Non-pigmented ciliary epithelial cell (primary cell): ENCODE data around the gene GNAL.
"Not testable (repeated sequence)": the region's sequence is repeated elsewhere in the genome, so short reads cannot be mapped to it uniquely, and the experiment has no call there.

Experiments used
- DNase-seq: peaks from one replicate; pipeline ENCODE4 v3.0.0-alpha.2; 2010; ENCODE audit warnings: low read depth

The GNAL gene

GRCh38 chr18:11669271-11669947 lies 19.7 kb upstream of the GNAL start:
- no peak for DNase-seq

GRCh38 chr18:11669948-11670275 lies 19.2 kb upstream of the GNAL start:
- DNase-seq = no peak

- no peak for DNase-seq
Measured at GRCh38 chr18:11671156-11671555, 17.9 kb upstream of the GNAL start.

GRCh38 chr18:11672198-11672597 lies 16.9 kb upstream of the GNAL start:
- no peak for DNase-seq

- DNase-seq = no peak
Measured at GRCh38 chr18:11672846-11673454, 16.1 kb upstream of the GNAL start.

- DNase-seq = no peak
Measured at GRCh38 chr18:11673560-11673959, 15.5 kb upstream of the GNAL start.

GRCh38 chr18:11674119-11674518 lies 14.9 kb upstream of the GNAL start:
- no peak for DNase-seq

- DNase-seq = no peak
Measured at GRCh38 chr18:11676386-11676785, 12.7 kb upstream of the GNAL start.

GRCh38 chr18:11676867-11677266 lies 12.2 kb upstream of the GNAL start:
- DNase-seq = no peak

- no peak for DNase-seq
Measured at GRCh38 chr18:11678211-11678610, 10.9 kb upstream of the GNAL start.

- no peak for DNase-seq
Measured at GRCh38 chr18:11689669-11690565, 853 bp downstream of the GNAL start.

- not testable (repeated sequence) for DNase-seq
Measured at GRCh38 chr18:11690660-11691059, 1.6 kb downstream of the GNAL start.

- DNase-seq = no peak
Measured at GRCh38 chr18:11695736-11696135, 6.7 kb downstream of the GNAL start.

- no peak for DNase-seq
Measured at GRCh38 chr18:11696451-11696850, 7.4 kb downstream of the GNAL start.

GRCh38 chr18:11700876-11701275 lies 11.8 kb downstream of the GNAL start:
- no peak for DNase-seq

GRCh38 chr18:11710578-11710977 lies 21.5 kb downstream of the GNAL start:
- DNase-seq = no peak

GRCh38 chr18:11713756-11714155 lies 24.7 kb downstream of the GNAL start:
- DNase-seq = no peak

GRCh38 chr18:11714244-11714918 lies 25.3 kb downstream of the GNAL start:
- no peak for DNase-seq

- DNase-seq = not testable (repeated sequence)
Measured at GRCh38 chr18:11716767-11717315, 27.8 kb downstream of the GNAL start.

GRCh38 chr18:11719050-11719449 lies 30.0 kb downstream of the GNAL start:
- no peak for DNase-seq

- no peak for DNase-seq
Measured at GRCh38 chr18:11719621-11720020, 30.6 kb downstream of the GNAL start.

GRCh38 chr18:11721720-11722119 lies 32.7 kb downstream of the GNAL start:
- DNase-seq = no peak
